ENCODE results near the gene CDK3. TPM values are rescaled to one million over a fixed set of nuclear protein-coding genes. Genes with fewer than 3 reads are reported as not detected.

CDK3 gene
- total RNA-seq, 1 experiment from 2014 or later = 11.7 TPM

GRCh38 chr17:75980188-75981018, 20.3 kb upstream of the CDK3 start:
- TF ChIP-seq CTCF (conservative IDR thresholded peaks at IDR 0.05) = no peak
- H3K23ac ChIP-seq (ENCODE audit: insufficient read length, low read depth, low read length) = no peak overlapping the region
- H3K18ac ChIP-seq (ENCODE audit: insufficient read length, low read depth, low read length) = no peak overlapping the region
- H3T11ph ChIP-seq (ENCODE audit: low read length) = no peak overlapping the region
- peak overlapping the region; percentile 93 for H3K4me2 ChIP-seq (ENCODE audit: insufficient read depth, insufficient read length, low read length)
- H3K4ac ChIP-seq (ENCODE audit: low read depth, low read length) = no peak overlapping the region
- H3K56ac ChIP-seq (ENCODE audit: insufficient read length, low read depth, low read length) = no peak overlapping the region
- no peaks in the 10 kb centered on the region for H3K9me3 ChIP-seq (ENCODE audit: control insufficient read depth, low read depth, low read length)
- H3K27me3 ChIP-seq (ENCODE audit: insufficient read depth, low read length) = no peaks in the 10 kb centered on the region
- H3K4me1 ChIP-seq (ENCODE audit: insufficient read depth, low read length) = peaks cover 8% of the 10 kb centered on the region; the same call in 1 of the 2 replicates
- peak overlapping the region; percentile 79 for H3K9ac ChIP-seq (ENCODE audit: extremely low read depth, insufficient read length, low read length)
- H4K20me1 ChIP-seq (ENCODE audit: control insufficient read depth, insufficient read depth, insufficient read length) = no peaks in the 10 kb centered on the region
- no peak overlapping the region for H2AFZ ChIP-seq (ENCODE audit: low read length)
- no peak overlapping the region for H2BK15ac ChIP-seq (ENCODE audit: low read depth, low read length)
- no CpG with 5 or more reads among the region's 18 CpGs for WGBS (ENCODE audit: extremely low coverage, insufficient read length, low lambda C conversion rate)
- peaks cover 2% of the 10 kb centered on the region; the same call in 1 of the 2 replicates for H3K79me2 ChIP-seq (ENCODE audit: insufficient read depth, low read length)
- H3K79me1 ChIP-seq (ENCODE audit: insufficient read depth, low read depth, low read length, poor library complexity, severe bottlenecking) = no peaks in the 10 kb centered on the region
- H2BK5ac ChIP-seq (ENCODE audit: insufficient read length, low read length) = no peak overlapping the region
- no peak overlapping the region for H2BK20ac ChIP-seq (ENCODE audit: low read depth, low read length, poor library complexity, severe bottlenecking)
- H3K36me3 Mint-ChIP-seq (ENCODE audit: insufficient read depth in 1 of 3, low read depth in 3 of 3) = peaks cover 7 to 18% (median 17%) of the 10 kb centered on the region in 3 experiments; a peak in 6 of 7 replicates
- DNase-seq = no peak
- no peak overlapping the region for H4K8ac ChIP-seq (replicated peaks; ENCODE audit: insufficient read length, low read depth, low read length)
- H4K91ac ChIP-seq (ENCODE audit: insufficient read length, low read depth, low read length) = no peak overlapping the region
- no peak overlapping the region for H4K5ac ChIP-seq (ENCODE audit: insufficient read length, low read depth, low read length)
- H3K4me1 Mint-ChIP-seq = peaks cover 60 to 67% of the 10 kb centered on the region in 2 experiments
- H3K9me3 Mint-ChIP-seq = no peaks in the 10 kb centered on the region
- peaks cover 11% of the 10 kb centered on the region for H3K23me2 ChIP-seq (ENCODE audit: insufficient read length, low read depth, low read length, poor library complexity, severe bottlenecking)
- H2BK120ac ChIP-seq (ENCODE audit: low read depth, low read length, poor library complexity, severe bottlenecking) = no peak overlapping the region
- H2BK12ac ChIP-seq (ENCODE audit: insufficient read length, low read depth, low read length) = no peak overlapping the region
- H3K4me3 Mint-ChIP-seq = peak overlapping the region; percentile 93 to 95
- H3K27ac ChIP-seq (ENCODE audit: insufficient read length, low read depth, low read length) = peak overlapping the region; percentile 80
- no peak overlapping the region for H2AK5ac ChIP-seq (ENCODE audit: insufficient read length, low read length)
- no peaks in the 10 kb centered on the region for H3K27me3 Mint-ChIP-seq (ENCODE audit: low read depth)
- no peak overlapping the region for H3K14ac ChIP-seq (ENCODE audit: insufficient read depth, low read length)
- H3K27ac Mint-ChIP-seq = peak overlapping the region; percentile 99 to 100 (median 100); a peak in 6 of 7 replicates

Data from H9 (cell line).